Stimulated activated CD8-positive, alpha-beta memory T cell treated with anti-CD3 and anti-CD28 coated beads, Interleukin-7, amount 100 ng/mL, for 48 hours (primary cell): ENCODE data around the gene SLC25A21.

Experiments
- DNase-seq, 2 donors: peaks; one replicate each; pipeline ENCODE4 v3.0.0-alpha.2; 2020; ENCODE audit warnings: low read depth in 1 of 2; ENCODE audit errors: extremely low read depth in 1 of 2

Gene SLC25A21

DNA sequence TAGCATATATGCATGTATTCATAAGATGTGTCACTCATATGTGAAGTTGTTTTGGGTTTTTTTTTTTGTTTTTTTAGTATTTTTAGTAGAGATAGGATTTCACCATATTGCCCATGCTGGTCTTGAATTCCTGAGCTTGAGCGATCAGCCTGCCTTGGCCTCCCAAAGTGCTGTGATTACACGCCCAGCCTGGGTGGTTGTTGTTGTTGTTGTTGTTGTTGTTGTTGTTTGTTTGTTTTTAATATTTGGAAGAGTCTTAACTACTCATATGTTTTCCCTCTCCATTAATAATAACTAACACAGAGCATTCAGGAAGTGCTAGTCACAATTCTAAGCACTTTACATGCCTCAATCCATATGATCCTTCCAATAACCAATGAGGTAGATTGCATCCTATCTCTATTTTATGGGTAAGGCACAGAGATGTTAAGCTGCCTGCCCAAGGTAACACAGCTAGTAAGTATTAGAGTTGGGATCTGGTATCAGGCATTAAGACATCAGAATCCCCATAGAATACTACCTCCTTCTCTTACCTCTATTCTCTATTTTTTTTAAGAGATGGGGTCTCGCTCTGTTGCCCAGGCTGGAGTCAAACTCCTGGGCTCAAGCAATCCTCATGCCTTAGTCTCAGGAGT lies 27.6 kb downstream of the SLC25A21 start:
- DNase-seq: no peak

DNA sequence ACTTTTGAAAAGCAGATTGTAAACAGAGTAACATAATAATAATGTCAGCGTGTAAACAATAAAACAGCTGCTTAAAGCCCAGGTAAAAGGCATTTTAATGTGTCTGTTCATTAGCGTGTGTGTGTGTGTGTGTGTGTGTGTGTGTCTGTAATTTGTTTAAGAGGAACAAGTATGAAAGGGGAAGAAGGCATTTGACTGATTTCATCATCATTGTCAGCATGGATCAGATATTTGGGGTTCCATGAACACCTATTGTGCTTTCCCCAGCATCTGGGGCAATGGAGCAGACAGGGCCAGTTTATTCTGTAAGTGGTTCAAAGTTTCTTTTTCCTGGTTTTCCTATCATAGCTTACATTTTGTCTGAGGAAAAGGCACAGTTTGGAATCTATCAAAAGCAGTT lies 28.9 kb downstream of the SLC25A21 start:
- no peak for DNase-seq

DNA sequence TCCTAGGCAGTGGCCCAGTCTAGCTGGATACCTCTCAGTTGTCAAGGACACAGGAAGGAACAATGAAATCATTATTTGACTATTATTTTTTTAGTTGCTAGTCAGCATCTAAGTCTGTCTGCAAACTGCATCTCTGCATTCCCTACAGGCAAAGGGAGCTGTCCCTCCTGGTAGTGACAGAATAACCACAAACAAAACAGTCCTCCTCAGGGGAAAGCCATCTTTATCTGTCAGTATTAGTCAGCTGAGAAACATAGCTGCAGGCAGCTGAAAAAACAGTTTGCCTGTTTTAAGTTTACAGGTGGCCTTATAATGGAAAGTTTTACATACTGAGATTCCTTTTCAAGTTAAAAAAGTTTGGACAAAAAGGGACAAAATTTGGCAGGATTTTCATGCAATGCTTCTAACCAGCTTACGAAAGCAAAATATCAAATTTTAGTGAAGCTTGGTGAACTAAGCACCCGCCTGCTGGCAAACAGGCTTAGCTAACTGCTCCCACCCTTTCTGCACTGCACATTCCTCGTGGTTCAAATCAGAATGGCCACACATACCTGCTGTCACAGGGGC lies 29.5 kb downstream of the SLC25A21 start:
- no peak for DNase-seq

DNA sequence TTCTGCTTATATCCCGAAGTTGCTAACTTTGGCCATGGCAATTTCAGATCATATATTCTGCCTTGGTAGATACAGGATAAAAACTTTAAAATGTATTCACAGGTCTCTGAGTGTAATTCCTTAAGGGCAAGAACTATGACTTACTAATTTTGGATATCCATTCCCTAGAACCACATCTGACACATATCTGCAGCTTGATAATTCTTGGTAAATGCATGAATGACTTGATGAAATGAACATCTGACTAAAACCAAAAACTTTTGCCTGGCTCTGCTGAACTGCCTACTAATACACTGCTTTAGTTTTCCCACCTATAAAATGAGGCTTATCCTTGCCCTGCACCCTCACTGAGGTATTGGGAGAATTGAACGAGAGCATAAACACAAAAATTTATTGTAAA lies 32.2 kb downstream of the SLC25A21 start:
- no peak for DNase-seq

DNA sequence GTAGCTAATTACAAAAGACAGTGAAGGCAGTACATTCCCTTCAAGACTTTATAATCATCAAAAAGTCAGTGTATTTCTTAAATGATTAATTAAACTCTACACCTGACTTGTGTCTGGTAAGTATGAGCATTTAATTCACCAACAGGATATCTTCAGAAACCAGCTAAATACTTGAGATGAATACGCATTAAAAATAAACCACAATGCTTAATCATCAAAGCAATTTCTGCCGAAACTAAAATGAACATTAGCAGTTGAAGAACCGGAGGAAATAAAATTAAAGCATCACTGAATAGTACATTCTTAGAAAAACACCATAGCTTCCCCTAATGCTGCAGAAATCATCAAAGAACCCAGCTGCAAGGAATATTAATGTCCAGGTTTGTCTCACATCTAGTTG lies 32.7 kb downstream of the SLC25A21 start:
- DNase-seq: no peak

DNA sequence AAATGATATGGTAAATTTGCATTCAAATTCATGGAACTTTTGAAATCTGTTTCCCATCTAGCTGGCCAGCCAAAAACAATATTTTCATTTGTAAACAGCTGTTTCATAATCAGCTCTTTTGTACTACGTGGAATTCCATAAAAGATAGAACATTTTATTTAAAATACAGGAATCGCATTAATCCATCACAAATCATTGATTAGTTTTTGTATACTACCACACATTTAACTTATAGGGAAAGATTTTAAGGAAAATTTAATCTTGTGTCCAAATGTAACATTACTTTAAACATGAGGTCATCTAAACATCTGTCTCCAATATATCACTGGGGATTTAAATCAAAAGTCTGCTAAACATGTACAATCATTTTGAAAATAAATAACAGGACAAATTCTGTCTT lies 33.5 kb downstream of the SLC25A21 start:
- DNase-seq: no peak

DNA sequence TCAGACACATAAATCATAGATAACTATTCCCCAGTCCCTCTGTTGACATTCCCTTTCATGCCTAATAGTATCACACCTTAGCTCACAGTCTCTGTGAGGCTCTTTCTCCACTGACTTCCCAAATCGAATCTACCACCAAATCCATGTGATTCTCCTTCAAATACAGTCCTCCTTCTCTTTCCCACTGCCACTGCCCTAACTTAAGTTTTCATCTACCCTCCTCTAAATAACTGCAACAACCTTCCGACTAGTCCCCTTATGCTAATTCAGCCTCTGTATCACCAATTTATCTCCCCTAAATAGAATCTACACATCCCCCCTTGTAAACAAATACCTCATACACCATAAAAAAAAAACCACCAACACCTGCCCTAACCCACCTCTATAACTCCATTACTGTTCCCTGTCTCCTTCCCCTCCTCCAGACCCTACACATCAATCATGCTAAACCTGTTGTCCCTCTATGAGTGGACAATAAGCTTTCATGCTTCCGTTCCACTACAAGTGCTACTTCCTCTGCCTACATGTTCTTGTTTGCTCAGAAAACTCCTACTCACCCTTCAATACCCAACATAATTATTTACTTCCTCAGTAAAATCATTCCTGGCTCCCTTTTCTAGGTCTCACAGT lies 39.0 kb downstream of the SLC25A21 start:
- DNase-seq: no peak

DNA sequence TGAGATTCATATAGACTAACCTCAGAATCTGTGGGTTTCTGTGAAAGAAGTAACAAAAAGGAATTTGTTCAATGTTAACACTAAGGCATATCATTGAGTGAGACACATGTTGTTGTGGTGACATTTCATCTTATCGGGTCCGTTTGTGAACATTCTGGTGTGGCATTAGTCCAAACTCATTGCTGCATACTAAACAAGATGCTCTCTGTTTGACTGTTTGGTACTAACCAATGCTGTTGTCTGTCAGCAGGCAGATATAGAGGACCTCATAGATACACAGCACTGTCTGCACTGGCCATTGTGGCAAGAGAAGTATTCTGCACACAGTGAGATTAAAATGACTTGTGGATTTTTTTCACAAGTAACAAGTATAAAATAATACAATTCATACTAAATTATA lies 41.2 kb downstream of the SLC25A21 start:
- DNase-seq: no peak

DNA sequence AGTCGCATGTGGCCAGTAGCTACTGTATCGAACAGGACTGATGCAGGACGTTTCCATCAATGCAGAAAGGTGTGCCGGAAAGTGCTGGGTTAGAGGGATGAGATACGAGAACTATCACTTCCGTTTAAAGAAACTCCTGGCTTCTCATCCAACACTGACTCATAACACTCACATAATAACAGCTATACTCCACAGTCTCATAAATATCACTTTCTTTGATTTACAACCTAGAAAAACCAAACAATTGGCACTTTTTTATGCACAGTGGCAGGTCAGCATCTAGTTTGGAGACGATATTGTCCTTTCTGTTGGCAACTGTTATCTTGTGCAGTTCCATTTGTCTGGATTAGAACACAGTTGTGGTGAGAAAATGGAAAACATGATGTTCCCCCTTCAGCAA lies 43.4 kb downstream of the SLC25A21 start:
- DNase-seq: no peak

DNA sequence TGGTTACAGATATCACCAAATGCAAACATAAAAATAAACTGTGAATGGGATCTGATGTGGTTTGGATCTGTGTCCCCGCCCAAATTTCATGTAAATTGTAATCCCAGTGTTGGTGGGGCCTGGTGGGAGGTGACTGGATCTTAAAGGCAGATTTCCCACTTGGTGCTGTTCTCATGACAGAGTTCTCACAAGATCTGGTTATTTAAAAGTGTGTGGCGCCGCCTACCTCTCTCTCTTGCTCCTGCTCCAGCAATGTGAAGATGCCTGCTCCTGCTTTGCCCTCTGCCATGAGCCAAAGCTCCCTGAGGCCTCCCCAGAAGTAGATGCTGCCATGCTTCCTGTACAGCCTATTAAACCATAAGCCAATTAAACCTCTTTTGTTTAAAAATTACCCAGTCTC lies 47.8 kb downstream of the SLC25A21 start:
- no peak for DNase-seq

DNA sequence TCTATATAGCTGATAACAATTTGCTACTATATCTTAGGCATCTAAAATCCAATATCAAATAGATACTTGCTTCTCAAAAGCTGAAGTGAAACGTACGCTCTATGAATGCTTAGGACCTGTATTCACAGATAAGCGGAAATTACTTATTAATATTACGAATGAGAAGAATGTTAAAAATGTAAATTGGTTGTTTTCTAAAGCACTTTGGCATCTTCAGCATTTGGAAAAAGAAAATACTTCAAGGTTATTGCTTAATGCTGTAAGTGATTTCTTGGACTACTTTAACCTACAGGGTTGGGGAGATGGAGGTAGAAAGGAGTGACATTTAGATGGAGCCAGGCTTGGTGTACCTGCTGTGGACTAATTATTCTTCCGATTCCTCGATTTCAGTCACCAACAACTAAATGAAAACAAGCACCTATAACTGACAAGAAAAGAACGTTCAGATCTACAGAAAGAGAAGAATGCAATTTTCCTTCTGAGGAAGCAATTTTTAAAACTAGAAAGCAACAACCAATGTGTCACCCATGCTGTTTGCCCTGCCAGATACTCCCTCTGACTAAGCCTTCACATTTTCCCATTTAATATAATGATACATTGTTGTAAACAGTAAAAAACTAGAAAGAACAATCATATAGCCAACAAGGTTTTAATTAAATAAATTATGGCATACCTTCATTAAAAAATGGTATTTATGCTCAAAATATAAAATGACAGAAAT lies 49.3 kb downstream of the SLC25A21 start:
- DNase-seq: no peak

DNA sequence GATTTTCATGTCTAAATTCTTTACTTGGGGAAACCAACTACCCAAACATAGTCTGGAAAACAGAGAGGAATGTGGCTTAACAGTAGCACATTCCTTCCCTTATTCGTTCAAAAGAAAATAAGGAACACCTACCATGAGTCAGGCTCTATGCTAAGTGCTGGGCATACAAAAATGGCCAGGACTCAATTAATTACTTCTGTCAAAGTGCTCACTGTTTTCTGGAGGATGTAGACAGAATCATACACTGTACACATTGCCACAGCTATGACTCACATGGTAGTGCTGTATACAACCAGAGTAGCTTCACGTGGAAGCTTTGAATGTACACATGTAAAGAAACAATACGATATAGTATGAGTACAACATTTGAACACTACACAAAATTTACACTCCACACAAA lies 50.1 kb downstream of the SLC25A21 start:
- DNase-seq: no peak

DNA sequence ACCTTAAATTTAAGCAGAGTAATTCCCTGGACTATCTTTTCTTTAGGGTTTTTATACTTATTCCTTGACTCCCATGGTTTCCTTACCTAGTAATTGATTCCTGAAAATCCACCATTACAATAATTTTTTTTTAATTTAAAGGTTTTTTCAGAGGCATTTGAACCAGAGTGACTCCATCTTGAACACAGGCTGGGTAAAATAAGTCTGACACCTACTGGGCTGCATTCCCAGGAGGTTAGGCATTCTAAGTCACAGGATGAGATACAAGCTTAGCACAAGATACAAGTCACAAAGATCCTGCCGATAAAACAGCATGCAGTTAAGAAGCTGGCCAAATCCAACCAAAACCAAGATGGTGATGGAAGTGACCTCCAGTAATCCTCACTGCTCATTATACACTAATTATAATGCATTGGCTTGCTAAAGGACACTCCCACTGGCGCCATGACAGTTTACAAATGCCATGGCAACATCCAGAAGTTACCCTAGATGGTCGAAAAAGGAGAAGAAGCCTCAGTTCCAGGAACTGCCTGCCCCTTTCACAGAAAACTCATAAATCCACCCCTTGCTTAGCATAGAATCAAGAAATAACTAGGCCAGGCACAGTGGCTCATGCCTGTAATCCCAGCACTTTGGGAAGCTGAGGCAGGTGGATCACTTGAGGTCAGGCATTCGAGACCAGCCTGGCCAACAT lies 53.6 kb downstream of the SLC25A21 start:
- no peak for DNase-seq

DNA sequence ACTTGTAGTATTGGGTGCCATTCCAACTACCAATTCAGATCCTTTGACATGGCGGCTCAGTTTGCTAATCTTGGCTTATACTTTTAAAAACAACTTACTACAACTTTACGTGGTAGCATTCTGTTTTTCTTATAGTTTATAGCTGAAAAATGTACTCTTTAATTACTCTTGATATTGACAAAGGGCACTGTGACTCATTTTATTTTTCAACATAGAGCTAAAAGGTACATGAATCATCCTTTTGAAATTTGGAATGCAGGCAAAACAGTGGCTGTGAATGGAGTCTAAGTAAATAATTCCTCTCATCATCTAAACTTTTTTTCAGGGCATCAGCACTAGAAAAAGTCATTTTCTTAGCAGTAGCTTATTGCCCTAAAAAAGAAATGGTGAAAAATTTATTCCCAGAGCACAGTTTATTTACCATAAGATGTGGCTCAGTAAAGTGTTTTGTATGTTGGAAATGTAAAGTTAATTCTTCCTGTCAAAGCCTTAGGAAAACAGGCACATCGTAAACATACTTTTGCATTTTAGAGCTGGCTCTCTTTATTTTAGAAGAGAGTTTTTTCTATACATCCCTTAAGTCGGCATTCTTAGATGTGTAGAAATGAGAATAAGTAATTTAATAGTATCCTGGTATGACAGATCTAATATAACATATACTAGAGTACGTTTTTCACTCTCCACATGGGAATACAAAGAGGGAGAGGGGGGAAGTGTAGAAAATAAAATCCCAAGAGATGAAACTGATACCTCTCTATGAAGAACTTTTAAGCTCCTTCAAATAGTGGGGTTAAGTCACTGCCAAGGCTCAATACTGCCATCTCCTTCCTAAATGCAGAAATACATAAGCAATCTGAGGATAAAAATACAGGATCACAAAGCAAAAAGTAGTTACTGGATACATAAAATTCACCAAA lies 55.2 kb downstream of the SLC25A21 start:
- DNase-seq: no peak

DNA sequence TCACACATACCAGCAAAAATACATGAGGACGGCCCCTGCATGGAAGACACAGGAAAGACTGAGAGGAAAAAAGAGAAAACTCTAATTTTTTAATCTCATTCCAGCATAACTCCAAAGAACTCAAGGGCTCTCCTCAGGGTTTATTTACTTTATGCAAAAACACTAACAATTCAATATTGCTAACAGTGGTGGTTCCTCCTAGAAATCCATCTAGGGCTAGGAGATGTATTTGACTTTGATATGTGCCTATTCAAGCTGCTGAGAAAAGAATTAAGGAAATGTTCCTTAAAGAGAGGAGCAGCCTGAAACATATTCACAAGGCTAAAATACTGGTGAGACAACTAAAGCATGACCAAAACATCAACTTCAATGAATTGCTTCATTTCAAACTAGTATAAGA lies 57.0 kb downstream of the SLC25A21 start:
- no peak for DNase-seq

DNA sequence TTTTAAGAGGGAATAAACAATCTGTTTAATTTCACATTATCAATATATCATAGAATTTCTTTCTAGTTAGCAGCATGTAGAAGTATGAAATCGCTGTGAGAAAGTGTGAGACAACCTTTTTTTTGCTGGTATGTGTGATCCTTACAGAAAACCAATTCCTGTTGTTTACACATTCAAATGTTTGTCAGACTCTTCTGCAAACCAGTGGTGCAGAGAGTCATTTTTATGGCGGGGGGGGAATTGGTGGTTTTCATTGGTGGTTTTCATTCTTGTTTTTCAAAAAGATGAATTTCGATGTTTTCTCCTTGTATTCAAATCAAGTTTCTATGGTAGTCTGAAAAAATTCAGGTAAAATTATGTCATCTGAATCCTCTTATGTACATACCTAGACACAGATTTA lies 57.8 kb downstream of the SLC25A21 start:
- DNase-seq: no peak

DNA sequence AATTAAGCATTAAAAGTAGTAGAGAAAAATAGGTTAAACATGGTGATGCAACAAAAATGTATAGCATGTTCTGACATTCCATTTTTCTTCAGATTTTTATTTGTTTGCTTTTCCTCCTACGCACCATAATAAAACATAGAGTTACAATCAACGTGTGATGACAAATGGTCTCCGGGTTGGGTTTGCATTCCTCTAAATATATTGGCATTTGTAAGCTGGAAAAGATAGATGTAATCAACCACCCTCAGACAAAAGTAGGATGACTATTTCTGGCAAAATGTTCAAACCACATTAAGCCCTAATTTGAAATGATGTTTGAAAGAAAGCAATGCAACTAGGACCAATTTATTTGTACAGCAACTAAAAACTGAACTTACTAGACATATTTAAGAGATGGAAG lies 58.4 kb downstream of the SLC25A21 start:
- DNase-seq: no peak

DNA sequence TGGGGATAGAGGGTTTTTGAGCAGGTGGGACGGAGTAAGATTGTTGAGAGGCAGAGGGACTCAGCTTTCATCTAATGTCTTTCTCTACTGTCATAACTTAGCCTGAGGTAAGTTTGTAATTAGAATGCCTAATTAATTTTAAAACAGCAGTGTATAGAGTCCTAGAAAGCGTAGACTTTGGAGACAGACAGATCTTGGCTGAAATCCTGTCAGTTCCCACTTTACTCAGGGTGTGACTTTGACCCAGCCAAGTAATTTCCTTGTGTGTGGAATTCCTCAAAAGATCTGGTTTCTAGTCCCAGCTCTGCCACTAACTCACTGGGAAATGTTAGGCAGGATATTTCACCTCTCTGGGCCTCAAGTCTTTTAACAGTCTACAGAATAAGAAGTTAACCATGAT lies 74.3 kb downstream of the SLC25A21 start:
- no peak for DNase-seq

DNA sequence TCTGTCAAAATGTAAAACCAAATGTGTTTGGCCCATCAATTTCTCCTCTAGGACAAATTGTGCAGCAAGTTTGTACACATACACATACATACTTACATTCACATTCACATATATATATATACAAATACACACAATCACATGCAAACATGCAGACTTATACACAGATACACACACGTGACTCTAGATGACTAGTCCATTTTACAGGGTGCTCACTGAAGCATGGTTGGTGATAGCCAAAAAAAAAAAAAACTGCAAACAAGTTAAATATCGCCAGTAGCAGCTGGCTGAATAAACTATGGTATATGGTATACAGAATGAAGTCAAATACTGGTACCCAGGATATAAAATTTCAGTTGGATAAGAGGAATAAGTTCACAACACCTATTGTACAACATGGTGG lies 77.9 kb downstream of the SLC25A21 start:
- no peak for DNase-seq

DNA sequence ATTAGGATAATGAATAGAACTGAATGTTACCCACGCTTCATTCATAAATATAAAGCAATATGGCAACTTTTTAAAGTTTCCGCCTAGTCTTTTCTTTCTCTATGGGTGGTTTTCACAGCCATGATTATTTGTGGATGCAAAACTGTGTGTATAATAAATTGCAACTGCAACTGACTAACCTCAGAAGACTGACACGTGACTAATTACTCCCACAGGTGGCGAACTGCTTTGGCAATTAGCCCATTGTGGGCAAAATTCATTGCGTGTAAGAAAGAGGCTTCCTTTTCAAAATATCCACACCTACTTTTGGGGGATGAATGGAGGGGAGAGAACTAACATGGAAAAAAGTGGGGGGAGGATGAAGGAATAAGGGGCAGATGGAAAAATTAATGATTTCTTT lies 79.0 kb downstream of the SLC25A21 start:
- no peak for DNase-seq
